ENCODE data around the gene CENPL. TPM values are rescaled to one million over a fixed set of nuclear protein-coding genes. Genes with fewer than 3 reads are reported as not detected.
"Not testable (repeated sequence)": the region's sequence is repeated elsewhere in the genome, so short reads cannot be mapped to it uniquely, and the experiment has no call there.

CENPL gene
- total and polyA plus RNA-seq, 2 donors = 6.3 to 17.7 TPM

DNA sequence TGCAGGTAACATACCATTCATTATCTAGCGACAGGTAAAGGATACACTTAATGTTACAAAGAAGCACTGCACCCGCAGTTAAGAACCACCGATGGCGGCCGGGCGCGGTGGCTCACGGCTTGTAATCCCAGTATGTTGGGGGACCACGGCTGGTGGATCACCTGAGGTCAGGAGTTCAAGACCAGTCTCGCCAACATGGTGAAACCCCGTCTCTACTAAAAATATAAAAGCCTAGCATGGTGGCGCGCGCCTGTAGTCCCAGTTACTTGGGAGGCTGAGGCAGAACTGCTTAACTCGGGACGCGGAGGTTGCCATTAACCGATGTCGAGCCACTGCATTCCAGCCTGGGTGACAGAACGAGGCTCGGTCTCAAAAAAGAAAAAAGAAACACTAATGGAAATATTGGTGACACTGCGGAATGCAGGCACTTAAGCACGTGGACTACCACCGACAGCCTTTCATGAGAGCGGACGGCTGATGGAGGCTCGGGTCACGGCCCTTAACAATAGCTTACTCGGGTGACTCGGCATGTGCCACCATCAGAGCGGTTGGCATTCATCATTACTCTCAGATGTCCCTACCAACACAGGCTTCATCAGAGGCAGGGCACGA lies 42.6 kb upstream of the CENPL start:
- no peaks in the 10 kb centered on the region for H3K9me3 ChIP-seq (ENCODE audit: control insufficient read depth in 2 of 2, insufficient read depth in 1 of 2, low read length in 1 of 2)

GRCh38 chr1:173866413-173867115 lies 41.9 kb upstream of the CENPL start:
- Histone ChIP-seq H3K27me3 (ENCODE audit: control insufficient read depth in 2 of 2, insufficient read depth in 1 of 2, low read length in 1 of 2) (no peaks in the 10 kb centered on the region), H3K4me1 (ENCODE audit: control insufficient read depth in 2 of 2, insufficient read depth in 2 of 2, low read length in 2 of 2) (peaks cover 0 to 7% of the 10 kb centered on the region in 2 donors), H3K36me3 (ENCODE audit: control insufficient read depth in 2 of 2, insufficient read depth in 2 of 2, low read length in 1 of 2) (peaks cover 29 to 57% of the 10 kb centered on the region in 2 donors), H3K4me3 (ENCODE audit: low read length in 2 of 2) (peak overlapping the region; percentile 69 to 85), H3K27ac (ENCODE audit: low read depth in 1 of 2, low read length in 1 of 2) (peak overlapping the region in 1 of 2 donors; percentile 13), H3K9me3 (ENCODE audit: control insufficient read depth in 2 of 2, insufficient read depth in 1 of 2, low read length in 1 of 2) (no peaks in the 10 kb centered on the region)
- DNase-seq (ENCODE audit: low read depth in 6 of 9, low spot score in 9 of 9) = no peak
- 23% methylated on average over 2 of the region's 2 CpGs for WGBS

More for the DNA sequence above, 42.6 kb upstream of the CENPL start:
- peaks cover 29 to 58% of the 10 kb centered on the region in 2 donors for H3K36me3 ChIP-seq (ENCODE audit: control insufficient read depth in 2 of 2, insufficient read depth in 2 of 2, low read length in 1 of 2)
- 4% methylated on average over 32 of the region's 32 CpGs for WGBS
- H3K27ac ChIP-seq (ENCODE audit: low read depth in 1 of 2, low read length in 1 of 2) = peak overlapping the region; percentile 68 to 90
- H3K27me3 ChIP-seq (ENCODE audit: control insufficient read depth in 2 of 2, insufficient read depth in 1 of 2, low read length in 1 of 2) = no peaks in the 10 kb centered on the region
- H3K4me1 ChIP-seq (ENCODE audit: control insufficient read depth in 2 of 2, insufficient read depth in 2 of 2, low read length in 2 of 2) = peaks cover 0 to 7% of the 10 kb centered on the region in 2 donors
- H3K4me3 ChIP-seq (ENCODE audit: low read length in 2 of 2) = peak overlapping the region; percentile 69 to 85
- peak in 1 of 9 donors; percentile 33 for DNase-seq (ENCODE audit: low read depth in 6 of 9, low spot score in 9 of 9)

DNA sequence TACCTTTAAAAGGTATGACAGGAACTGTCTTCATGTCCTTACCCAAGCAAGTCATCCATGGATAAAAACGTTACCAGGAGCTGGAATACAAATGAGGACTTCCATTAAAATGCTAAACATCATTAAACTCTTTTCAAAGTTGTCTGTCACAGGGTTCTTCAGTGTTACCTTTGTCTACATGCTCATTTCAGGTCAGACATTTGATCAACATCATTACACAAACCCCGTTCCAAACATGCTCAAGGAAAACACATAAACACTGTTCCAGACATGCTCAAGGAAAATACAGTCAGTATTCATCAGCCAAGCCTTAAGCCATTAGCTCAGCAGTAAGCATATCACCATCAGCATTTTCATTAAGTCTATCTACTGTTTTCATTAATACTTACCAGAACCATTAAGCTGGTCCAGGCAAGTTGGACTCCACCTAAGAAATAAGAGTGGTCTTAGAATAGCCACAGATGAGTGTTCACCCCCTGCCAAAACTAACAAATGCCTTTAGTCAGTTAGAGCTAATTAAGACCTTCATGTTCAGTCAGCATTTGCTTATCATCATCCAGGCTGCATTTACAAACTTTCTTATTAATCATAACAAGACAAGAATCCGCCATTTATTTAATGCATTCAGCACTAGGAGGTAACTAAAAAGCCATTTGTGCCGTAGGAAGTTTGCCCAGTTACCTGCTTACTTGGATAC lies 40.9 kb upstream of the CENPL start:
- Histone ChIP-seq H3K27ac (ENCODE audit: low read depth in 1 of 2, low read length in 1 of 2) (no peak overlapping the region), H3K4me1 (ENCODE audit: control insufficient read depth in 2 of 2, insufficient read depth in 2 of 2, low read length in 2 of 2) (peaks cover 0 to 7% of the 10 kb centered on the region in 2 donors), H3K36me3 (ENCODE audit: control insufficient read depth in 2 of 2, insufficient read depth in 2 of 2, low read length in 1 of 2) (peaks cover 21 to 50% of the 10 kb centered on the region in 2 donors), H3K27me3 (ENCODE audit: control insufficient read depth in 2 of 2, insufficient read depth in 1 of 2, low read length in 1 of 2) (no peaks in the 10 kb centered on the region), H3K9me3 (ENCODE audit: control insufficient read depth in 2 of 2, insufficient read depth in 1 of 2, low read length in 1 of 2) (no peaks in the 10 kb centered on the region), H3K4me3 (ENCODE audit: low read length in 2 of 2) (peak overlapping the region; percentile 2 to 85)
- WGBS = 72% methylated on average over 4 of the region's 4 CpGs
- DNase-seq (ENCODE audit: low read depth in 6 of 9, low spot score in 9 of 9) = no peak

- 97% methylated on average over 5 of the region's 5 CpGs for WGBS
- H3K36me3 ChIP-seq (ENCODE audit: control insufficient read depth in 2 of 2, insufficient read depth in 2 of 2, low read length in 1 of 2) = peaks cover 21 to 47% of the 10 kb centered on the region in 2 donors
- DNase-seq (ENCODE audit: low read depth in 6 of 9, low spot score in 9 of 9) = no peak
- no peak overlapping the region for H3K27ac ChIP-seq (ENCODE audit: low read depth in 1 of 2, low read length in 1 of 2)
- peaks cover 0 to 7% of the 10 kb centered on the region in 2 donors for H3K4me1 ChIP-seq (ENCODE audit: control insufficient read depth in 2 of 2, insufficient read depth in 2 of 2, low read length in 2 of 2)
- H3K9me3 ChIP-seq (ENCODE audit: control insufficient read depth in 2 of 2, insufficient read depth in 1 of 2, low read length in 1 of 2) = no peaks in the 10 kb centered on the region
- H3K4me3 ChIP-seq (ENCODE audit: low read length in 2 of 2) = no peak overlapping the region
- no peaks in the 10 kb centered on the region for H3K27me3 ChIP-seq (ENCODE audit: control insufficient read depth in 2 of 2, insufficient read depth in 1 of 2, low read length in 1 of 2)
Observed at GRCh38 chr1:173864179-173864867, 39.6 kb upstream of the CENPL start.

- Histone ChIP-seq H3K9me3 (ENCODE audit: control insufficient read depth in 2 of 2, insufficient read depth in 1 of 2, low read length in 1 of 2) (no peaks in the 10 kb centered on the region), H3K4me3 (ENCODE audit: low read length in 2 of 2) (no peak overlapping the region), H3K27me3 (ENCODE audit: control insufficient read depth in 2 of 2, insufficient read depth in 1 of 2, low read length in 1 of 2) (no peaks in the 10 kb centered on the region), H3K4me1 (ENCODE audit: control insufficient read depth in 2 of 2, insufficient read depth in 2 of 2, low read length in 2 of 2) (peaks cover 0 to 7% of the 10 kb centered on the region in 2 donors), H3K27ac (ENCODE audit: low read depth in 1 of 2, low read length in 1 of 2) (no peak overlapping the region), H3K36me3 (ENCODE audit: control insufficient read depth in 2 of 2, insufficient read depth in 2 of 2, low read length in 1 of 2) (peaks cover 21 to 47% of the 10 kb centered on the region in 2 donors)
- no peak for DNase-seq (ENCODE audit: low read depth in 6 of 9, low spot score in 9 of 9)
Observed at GRCh38 chr1:173863224-173864161, 38.8 kb upstream of the CENPL start.

- 90% methylated on average over 8 of the region's 8 CpGs for WGBS
- Histone ChIP-seq H3K36me3 (ENCODE audit: control insufficient read depth in 2 of 2, insufficient read depth in 2 of 2, low read length in 1 of 2) (peaks cover 21 to 50% of the 10 kb centered on the region in 2 donors), H3K4me1 (ENCODE audit: control insufficient read depth in 2 of 2, insufficient read depth in 2 of 2, low read length in 2 of 2) (peaks cover 0 to 7% of the 10 kb centered on the region in 2 donors), H3K9me3 (ENCODE audit: control insufficient read depth in 2 of 2, insufficient read depth in 1 of 2, low read length in 1 of 2) (no peaks in the 10 kb centered on the region), H3K4me3 (ENCODE audit: low read length in 2 of 2) (no peak overlapping the region), H3K27ac (ENCODE audit: low read depth in 1 of 2, low read length in 1 of 2) (no peak overlapping the region), H3K27me3 (ENCODE audit: control insufficient read depth in 2 of 2, insufficient read depth in 1 of 2, low read length in 1 of 2) (no peaks in the 10 kb centered on the region)
- DNase-seq (ENCODE audit: low read depth in 6 of 9, low spot score in 9 of 9) = no peak
Observed at GRCh38 chr1:173862769-173863223, 38.1 kb upstream of the CENPL start.

- not testable (repeated sequence) for H3K4me3 ChIP-seq (ENCODE audit: low read length in 2 of 2); H3K4me1 ChIP-seq (ENCODE audit: control insufficient read depth in 2 of 2, insufficient read depth in 2 of 2, low read length in 2 of 2); H3K9me3 ChIP-seq (ENCODE audit: control insufficient read depth in 2 of 2, insufficient read depth in 1 of 2, low read length in 1 of 2); H3K27ac ChIP-seq (ENCODE audit: low read depth in 1 of 2, low read length in 1 of 2); DNase-seq (ENCODE audit: low read depth in 6 of 9, low spot score in 9 of 9); H3K27me3 ChIP-seq (ENCODE audit: control insufficient read depth in 2 of 2, insufficient read depth in 1 of 2, low read length in 1 of 2)
- WGBS = 93% methylated on average over 13 of the region's 13 CpGs
- peaks cover 25 to 55% of the 10 kb centered on the region in 2 donors for H3K36me3 ChIP-seq (ENCODE audit: control insufficient read depth in 2 of 2, insufficient read depth in 2 of 2, low read length in 1 of 2)
Observed at GRCh38 chr1:173862146-173862768, 37.6 kb upstream of the CENPL start.

GRCh38 chr1:173861731-173862145 lies 37.1 kb upstream of the CENPL start:
- Histone ChIP-seq H3K27ac (ENCODE audit: low read depth in 1 of 2, low read length in 1 of 2) (no peak overlapping the region), H3K4me3 (ENCODE audit: low read length in 2 of 2) (no peak overlapping the region), H3K9me3 (ENCODE audit: control insufficient read depth in 2 of 2, insufficient read depth in 1 of 2, low read length in 1 of 2) (no peaks in the 10 kb centered on the region), H3K4me1 (ENCODE audit: control insufficient read depth in 2 of 2, insufficient read depth in 2 of 2, low read length in 2 of 2) (peaks cover 0 to 7% of the 10 kb centered on the region in 2 donors), H3K36me3 (ENCODE audit: control insufficient read depth in 2 of 2, insufficient read depth in 2 of 2, low read length in 1 of 2) (peaks cover 25 to 58% of the 10 kb centered on the region in 2 donors), H3K27me3 (ENCODE audit: control insufficient read depth in 2 of 2, insufficient read depth in 1 of 2, low read length in 1 of 2) (no peaks in the 10 kb centered on the region)
- no peak for DNase-seq (ENCODE audit: low read depth in 6 of 9, low spot score in 9 of 9)
- 97% methylated on average over 7 of the region's 7 CpGs for WGBS

Data from thymus (tissue), 11 donors.